Esophagus mucosa (tissue), 1 donor: ENCODE data around the gene PLSCR4. TPM values are rescaled to one million over a fixed set of nuclear protein-coding genes. Genes with fewer than 3 reads are reported as not detected.
A peak's percentile ranks its signal among the peaks of the same experiment; 100 is the strongest.
"Not testable (repeated sequence)": the region's sequence is repeated elsewhere in the genome, so short reads cannot be mapped to it uniquely, and the experiment has no call there.

ENCODE experiments used
- ATAC-seq: fragments of 200-7000 bp; cut with Tn5 transposase; one replicate; pipeline ENCODE4 v1.9.1; 2020
- total RNA-seq: library from RNA; stranded (reverse); gene quantifications from one replicate; pipeline ENCODE4 v1.2.4, GENCODE V29; 2023
- donor health status: DM: yes; HTN: yes; CAD: no.

PLSCR4 gene
- total RNA-seq, 1 donor from 2014 or later: 8.8 TPM

DNA sequence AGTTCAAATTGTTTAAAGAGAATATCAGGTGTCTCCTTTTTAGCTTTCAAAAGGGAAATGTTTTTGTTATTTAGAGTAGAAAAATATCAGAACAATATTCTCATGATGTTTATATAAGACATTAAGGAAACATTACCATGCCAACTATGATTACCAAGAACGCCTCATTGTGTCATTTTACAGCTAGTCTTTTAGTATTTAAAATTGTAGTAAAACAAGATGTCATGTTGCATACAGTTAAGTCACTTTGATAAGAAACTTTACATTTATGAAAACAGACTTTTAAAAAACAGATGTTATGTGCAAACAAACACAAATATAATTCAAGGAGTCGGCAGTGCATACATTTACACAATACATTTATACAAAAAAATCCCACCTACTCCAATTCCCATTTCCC is 4.4 kb downstream of the PLSCR4 start:
- no peak for ATAC-seq

DNA sequence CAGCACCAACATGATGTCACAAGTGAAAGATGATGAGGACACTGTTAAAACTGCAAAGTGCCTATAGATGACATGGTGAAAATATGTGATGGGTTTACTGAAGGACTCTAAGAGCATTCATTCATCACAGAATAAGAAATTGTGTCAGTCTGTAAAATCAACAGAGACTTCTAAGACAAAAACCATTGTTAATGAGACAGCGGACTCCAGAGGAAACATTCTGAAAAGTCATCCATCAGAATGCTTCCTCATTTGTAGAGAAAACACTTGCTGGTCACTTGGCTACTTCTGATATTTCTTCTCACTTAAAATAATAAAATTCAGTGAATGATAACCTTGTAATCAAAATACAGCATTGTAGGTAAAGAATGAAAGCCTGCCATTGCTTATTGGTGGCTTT is 7.3 kb downstream of the PLSCR4 start:
- no peak for ATAC-seq

DNA sequence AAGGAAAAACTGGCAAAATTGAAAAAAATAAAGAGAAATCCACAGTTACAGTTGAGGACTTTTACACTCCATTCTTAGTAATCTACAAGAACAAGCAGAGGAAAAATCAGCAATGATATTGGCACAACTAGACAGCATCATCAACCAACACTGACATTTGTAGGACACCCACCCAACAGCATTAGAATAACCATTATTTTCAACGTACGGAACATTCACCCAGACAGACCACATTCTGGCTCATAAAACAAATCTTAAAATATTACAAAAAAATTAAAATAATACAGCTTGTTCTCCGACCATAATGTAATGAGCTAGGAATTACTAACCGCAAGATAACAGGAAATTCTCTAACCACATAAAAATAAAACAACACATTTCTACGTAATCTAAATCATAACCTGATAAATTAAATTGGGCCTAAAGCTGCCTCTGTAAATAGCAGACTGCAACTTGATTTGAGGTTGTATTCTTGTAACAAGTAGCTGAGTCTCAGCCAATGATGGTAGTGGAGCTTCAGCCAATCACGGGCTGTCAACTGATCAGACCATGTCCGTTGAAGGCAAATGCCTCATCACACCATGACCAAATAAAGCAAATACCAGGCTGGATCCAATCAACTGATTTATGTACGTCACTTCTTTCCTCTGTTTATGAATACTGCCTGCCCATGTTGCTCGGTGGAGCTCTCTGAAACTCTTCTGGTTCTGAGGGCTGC is 9.2 kb downstream of the PLSCR4 start:
- no peak for ATAC-seq

DNA sequence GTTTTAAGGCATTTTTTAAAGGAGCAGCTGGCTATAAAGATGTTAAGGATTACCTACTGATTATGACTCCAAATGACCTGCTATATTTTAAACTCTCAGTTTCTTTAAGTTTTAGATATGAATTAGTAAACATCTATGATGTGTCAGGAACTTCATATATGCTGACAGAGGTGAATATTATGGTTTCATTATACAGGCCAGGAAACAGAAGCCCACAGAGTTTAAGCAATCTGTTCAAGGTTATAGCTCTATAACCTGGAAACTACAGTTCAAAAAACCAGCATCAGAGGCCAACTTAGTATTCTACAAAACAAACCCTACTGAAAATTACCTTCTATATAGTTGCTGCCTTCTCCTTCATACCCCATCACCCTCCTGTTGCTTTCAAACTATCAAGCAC is 17.4 kb downstream of the PLSCR4 start:
- no peak for ATAC-seq

DNA sequence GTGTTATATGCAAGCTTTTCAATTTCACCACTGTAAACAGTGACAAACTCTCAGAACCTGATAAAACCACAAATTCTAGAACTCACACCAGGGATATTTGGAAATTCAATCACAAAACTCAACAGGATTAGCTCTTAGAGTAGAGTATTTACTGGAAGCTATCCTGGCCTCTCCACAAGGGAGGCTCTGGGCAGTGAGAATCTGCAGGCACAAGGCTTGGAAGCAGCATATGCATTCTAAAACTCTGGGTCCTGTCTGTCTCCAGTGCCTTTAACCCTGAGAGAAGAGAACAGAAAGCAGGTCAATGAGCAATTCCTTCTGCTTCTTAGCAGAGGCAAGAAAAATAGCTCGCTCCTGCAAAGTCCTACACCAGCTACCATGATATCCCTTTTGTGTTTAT is 23.4 kb downstream of the PLSCR4 start:
- no peak for ATAC-seq

DNA sequence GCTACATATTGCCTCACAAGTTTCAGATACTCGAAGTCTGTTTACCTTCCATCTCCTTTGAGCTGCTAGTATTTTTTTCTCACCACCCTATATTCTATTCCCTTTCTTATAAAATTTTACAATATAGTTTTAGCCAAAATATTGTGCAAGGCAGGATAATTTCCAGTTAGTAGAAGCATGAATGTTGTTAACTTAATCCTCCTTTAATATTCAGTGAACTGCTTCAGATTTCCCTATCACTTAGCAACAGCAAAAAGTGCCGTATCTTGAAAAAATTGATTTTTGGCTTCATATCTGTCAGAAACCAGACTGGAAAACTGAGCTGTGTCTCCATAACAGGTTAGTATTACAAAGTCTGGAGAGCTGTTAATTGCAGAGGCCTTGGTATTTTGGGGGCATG is 24.0 kb downstream of the PLSCR4 start:
- ATAC-seq: no peak

DNA sequence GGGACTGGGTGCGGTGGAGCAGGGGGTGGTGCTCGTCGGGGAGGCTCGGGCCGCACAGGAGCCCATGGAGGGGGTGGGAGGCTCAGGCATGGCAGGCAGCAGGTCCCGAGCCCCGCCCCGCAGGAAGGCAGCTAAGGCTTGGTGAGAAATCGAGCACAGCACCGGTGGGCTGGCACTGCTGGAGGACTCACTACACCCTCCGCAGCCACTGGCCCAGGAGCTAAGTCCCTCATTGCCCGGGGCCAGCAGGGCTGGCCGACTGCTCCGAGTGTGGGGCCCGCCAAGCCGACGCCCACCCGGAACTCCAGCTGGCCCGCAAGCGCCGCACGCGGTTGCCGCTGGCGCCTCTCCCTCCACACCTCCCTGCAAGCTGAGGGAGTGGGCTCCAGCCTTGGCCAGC is 25.4 kb downstream of the PLSCR4 start:
- not testable (repeated sequence) for ATAC-seq

DNA sequence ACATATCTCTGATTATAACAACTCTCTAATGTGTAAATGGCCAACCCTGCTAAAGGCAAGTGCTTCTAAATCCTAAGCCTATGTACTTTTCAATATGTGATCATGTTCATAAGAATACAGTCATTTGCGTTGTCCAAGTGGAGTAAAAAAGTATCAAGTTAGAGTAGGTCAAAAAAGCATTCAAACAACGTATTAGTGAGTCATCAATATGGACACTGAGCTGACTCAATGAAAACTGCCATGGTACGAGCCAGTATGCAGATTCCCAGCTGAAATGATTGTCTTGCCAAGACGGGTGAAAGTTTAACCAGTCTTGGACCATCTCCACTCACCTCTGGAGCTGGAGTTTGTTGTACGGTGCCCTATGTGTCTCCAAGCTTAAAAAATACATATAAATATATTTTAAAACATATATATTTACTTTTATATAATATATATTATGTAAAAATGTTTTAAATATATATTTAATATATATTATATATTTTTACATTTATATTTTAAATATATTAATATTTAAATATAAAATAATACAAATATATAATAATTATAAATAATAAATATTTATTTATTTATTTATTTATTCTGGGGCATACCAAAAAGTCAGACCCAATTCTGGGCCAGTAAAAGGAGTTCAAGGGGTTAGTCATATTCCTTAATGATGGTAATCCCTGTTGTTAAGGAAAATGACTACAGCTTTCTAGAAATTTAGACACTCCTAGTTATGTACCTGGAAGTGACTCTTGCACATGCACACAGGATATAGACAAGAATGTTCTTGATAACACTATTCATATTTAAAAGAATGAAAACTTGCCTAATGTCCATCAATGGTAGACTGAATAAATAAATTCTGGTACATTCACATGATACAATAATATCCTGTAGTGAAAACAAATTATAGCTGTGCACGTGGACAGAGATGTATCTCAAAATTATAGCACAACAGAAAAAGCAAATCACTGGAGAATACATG is 27.2 kb downstream of the PLSCR4 start:
- no peak for ATAC-seq

DNA sequence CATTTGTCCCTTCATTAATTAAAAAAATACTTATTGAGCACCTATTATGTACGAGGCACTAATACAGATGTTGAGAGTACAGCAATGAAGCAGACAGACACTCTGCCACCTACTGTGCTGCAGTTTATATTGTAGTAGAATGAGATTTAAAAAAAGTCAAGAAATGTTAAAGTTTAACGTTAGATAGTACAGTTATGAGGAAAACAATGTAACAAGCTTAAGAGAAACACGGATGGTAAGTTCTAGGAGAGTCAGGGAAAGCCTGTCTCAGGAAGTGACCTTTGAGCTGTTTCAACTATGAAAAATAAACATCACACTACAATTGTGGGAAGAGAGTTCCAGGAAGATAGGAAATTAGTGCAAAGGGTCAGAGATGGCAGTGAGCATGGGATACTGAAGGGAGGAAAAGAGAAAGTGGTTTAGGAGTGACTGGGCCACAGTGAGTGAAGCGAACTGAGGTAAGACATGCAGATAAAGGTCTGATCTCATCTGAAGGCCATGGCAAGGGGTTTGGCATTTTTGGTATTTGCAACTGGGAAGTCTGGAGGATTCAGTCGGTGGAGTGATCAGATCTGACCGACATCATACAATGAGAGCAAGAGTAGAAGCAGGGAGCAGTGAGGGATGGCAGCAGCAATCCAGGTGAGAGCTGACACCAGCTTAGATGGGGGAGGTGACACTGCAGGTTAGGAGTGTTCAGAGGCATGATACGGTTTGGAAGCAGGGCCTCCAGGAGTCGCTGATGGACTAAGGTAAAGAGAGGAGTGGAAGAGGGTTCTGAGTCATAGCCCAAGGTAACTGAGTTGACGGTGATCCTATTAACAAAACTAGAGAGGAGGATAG is 28.5 kb downstream of the PLSCR4 start:
- peak; percentile 22 for ATAC-seq

DNA sequence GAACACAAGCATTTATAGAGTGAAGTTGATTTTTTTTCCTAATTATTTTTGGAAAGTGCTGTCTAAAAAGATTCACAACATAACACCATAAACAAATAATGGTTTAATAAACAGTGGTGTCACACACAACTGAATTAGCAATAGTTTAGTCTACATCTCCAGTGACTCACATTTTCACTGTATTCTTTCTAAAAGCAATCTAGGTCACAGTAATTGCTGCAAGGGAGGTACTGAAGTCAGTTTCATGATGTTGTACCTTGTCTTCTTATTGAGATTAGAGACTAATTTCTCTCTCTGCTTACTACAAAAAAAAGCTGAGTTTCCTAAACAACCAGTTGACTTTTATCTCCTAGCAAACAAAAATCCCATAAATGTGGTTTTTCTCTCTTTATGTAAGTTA is 29.6 kb downstream of the PLSCR4 start:
- no peak for ATAC-seq

DNA sequence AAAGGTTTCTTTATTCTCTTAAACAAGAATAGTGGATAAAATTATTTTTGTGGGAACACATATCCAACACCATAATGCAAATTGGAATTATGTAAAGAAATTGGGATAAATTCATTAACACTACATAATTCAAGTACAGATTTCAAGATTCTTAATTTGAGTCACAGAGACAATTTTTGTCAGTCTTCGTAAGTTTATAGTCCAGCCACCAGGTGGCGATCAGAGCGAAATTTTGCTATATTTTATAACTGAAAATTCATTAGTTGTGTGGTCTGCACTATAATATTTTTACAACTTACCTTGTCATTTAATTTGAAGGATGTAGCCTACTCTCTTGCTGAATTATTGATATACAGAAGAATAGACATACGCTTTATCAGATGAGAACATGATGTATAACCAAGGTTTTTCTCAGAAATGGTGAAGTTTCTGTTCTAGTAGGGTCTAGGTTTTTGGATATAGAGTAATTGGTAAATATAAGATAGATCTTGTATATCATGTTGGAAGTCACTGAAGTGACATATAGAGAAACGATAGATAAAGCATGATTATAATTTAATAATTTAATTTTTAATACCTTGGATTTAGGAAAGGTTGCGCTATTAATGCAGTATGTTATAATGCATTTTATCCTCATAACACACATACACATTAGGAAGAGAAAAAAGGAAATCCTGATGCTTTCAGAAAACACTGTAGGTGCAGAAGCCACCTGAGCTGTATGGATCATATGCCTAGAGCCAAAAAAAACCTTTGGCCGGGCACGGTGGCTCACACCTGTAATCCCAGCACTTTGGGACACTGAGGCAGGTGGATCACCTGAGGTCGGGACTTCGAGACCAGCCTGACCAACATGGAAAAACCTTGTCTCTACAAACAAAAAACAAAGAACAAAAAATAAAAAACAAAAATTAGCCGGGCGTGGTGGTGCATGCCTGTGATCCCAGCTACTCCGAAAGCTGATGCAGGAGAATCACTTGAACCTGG is 31.7 kb downstream of the PLSCR4 start:
- no peak for ATAC-seq

DNA sequence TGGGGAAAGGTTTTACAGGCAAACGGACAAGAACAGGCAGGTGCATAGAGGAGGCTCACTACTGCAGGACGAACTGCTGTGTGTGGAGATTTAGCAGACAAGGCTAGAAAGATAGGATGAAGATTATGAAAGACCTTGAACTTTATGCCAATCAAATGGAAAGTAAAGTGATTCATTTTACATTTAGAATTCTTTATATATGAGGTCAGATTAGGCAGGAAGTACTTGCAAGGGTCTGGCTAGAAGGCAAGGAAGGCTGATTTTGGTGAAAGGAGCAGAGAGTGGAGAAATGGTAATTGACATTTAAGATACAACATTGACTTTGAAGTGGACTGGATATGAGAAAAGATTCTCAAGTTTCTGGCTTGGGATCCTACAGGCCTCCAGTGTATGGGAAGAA is 33.6 kb downstream of the PLSCR4 start:
- ATAC-seq: no peak

DNA sequence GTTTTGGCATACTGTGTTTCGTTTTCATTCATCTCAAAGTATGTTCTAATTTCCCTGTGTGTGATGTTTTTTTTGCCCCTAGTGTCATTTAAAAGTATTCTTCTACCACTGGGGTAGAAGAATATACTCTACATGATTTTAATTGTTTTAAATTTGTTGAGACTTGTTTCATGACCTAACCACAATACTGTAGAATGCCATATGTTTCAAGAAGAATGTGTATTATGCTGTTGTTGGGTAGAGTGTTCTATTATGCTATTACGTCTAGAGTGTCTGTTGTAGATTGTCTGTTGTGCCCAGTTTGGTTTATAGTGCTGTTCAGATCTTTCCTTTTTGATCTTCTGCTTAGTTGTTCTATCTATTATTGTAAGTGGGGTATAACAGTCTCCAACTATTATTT is 36.4 kb downstream of the PLSCR4 start:
- ATAC-seq: no peak

DNA sequence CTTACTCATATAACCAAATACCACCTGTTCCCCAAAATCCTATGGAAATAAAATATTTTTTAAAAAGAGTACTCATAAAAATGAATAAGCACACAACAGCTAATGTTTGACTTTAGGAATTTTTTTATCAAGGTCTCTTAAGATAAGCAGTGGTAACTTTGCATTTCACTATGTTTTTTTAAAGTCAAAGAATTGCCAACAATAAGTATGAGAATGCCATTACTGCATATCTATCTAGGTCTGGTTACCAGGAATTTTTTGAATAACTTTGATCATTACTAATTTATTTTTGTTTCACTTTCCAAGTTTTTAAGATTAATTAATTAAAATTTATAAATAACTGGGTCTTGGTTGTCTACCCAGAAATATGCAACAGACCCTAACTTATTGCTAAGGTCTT is 41.5 kb downstream of the PLSCR4 start:
- no peak for ATAC-seq

DNA sequence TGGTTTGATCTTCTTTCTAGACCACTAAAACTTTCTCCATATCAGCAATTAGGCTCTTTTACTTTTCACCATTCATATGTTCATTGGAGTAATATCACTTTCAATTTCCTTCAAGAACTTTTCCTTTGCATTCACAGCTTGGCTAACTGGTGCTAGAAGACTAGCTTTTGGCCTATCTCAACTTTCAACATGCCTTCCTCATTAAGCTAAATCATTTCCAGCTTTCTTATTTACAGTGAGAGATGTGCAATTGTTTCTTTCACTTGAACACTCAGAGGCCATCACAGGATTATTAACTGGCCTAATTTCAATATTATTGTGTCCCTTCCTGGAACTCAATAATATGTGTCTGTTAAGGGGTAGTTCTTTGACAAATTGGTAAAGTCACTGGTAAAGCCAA is 47.1 kb downstream of the PLSCR4 start:
- ATAC-seq: no peak

DNA sequence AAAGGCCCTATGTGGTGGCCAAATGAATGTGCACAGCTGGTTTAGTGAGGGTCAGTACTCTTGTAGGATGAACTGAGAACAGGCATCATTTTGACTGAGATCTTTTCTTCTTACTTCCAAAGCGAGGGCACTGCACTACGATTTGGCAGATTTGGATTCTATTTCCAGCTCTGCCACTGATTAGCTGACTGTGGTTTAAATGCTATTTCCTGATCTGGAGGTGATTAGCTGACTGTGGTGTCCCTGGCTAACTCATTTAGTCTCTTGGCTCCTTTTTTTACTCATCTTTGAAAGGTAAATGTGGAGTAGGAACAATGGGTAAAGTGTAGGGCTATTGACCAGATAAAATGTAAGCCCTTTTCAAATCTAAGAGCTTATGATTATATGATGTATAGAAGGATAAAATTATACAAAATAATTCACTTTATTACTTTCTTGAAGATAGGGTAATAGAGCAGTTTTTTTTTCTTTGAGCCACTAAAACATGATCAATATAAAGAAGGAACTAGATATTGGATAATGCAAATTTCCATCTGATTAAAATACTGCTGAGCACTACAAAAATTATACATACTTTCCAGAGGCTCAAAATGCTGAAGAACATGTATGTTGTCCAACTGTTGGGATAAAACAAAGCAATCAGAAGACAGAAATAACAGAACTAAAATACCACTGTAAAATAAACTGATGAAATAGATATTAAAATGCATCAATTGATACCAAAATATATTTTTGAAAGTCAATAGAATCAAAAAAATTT is 50.3 kb downstream of the PLSCR4 start:
- ATAC-seq: no peak

DNA sequence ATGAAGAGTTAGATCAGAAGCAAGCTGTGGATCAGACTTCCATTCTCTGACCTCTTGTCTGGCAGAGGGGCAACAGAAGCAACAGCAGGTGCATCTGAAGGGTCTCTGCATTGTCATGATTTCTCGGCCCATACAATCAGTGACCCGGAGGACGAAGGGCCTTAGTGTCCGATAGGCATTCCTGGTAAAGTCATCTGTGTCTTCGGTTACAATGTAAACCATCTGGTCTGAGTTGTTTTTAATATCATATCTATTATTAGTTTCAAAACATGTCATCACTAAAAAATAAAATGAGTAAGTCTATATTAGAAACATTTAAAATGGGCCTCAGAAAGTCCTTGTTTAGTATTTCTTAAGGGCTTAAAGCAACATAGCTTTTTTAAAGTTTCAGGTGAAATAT is 51.1 kb downstream of the PLSCR4 start:
- ATAC-seq: no peak

DNA sequence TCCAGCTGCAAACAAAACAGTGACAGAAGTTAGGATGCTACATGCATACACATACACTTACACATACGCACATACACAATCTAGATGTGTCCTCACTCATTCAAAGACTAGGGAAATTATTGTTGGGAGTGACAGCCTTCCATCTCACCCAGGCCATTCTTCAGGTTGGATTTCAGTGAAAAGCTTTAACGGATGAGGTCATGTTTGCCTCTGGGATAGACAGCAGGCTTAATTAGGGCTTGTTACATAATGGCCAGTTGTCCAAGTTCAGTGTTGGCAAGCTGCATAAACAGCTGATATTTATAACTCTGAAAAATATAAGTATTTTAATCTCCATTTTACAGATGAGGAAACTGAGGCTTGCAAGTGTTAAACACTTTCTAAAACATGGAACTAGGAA is 54.1 kb downstream of the PLSCR4 start:
- ATAC-seq: no peak

DNA sequence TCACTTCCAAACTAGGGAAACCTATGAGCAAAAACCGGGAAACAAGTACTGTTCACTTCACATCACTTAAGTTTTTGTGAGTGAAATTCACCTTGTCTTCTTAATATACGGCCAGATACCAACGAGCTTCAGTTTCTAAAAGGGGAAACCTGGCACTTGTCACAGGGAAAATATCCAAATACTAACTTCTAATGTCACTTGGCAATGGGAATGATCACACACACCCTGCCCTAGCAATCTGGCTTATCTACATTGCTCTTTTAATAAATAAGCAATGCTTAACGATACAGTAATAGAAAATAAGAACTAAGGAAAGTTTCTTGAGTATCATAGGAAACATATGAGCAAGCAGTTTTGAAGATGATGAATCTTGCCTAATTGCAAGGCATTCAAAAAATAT is 55.3 kb downstream of the PLSCR4 start:
- ATAC-seq: no peak

DNA sequence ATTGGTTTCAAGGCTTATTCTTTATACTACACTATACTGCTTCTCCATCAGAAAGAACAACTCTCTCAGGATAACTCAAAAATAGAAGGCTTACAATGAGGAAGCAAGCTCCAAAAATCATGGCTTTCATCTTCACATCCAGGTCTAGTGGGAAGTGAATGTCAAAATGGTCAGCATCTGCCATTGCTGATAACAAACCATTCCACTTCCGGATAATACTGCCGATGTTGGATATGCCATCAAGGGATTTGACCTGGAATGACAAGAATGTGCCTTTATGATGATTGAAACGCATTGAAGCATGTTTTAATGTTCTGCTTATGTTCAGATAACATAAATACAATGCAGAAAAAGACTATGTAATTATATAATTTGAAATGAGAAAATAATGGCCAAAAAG is 55.9 kb downstream of the PLSCR4 start:
- ATAC-seq: no peak

DNA sequence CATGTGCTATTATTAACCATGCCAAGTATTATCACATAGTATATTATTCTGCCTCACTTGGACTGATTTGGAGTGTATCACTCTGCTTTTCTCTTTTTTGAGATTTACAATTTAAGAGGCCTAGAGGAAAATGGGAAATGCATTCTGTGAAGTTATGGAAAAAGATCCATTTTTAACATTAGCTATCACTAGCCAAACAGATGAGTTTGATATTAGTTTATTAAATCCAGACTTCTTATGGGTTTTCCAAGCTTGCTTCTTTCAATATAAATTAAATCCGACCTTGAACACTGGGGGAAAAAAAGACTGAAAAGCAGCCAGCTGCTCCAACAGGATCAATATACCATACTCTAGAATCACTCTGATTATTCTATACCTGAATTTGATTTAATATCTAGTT is 59.9 kb downstream of the PLSCR4 start:
- no peak for ATAC-seq
